OCI-M2 (cell line): ENCODE results near the gene ARID3A.

Experiments
- DNase-seq: peaks from one replicate; lab custom pipeline; 2025; ENCODE audit not compliant: unreplicated experiment; lab: John Stamatoyannopoulos, UW

Gene ARID3A

GRCh38 chr19:960601-960938 lies 34.7 kb downstream of the ARID3A start:
- DNase-seq, result no peak

GRCh38 chr19:961866-962620 lies 36.2 kb downstream of the ARID3A start:
- peak; percentile 35 for DNase-seq

DNA sequence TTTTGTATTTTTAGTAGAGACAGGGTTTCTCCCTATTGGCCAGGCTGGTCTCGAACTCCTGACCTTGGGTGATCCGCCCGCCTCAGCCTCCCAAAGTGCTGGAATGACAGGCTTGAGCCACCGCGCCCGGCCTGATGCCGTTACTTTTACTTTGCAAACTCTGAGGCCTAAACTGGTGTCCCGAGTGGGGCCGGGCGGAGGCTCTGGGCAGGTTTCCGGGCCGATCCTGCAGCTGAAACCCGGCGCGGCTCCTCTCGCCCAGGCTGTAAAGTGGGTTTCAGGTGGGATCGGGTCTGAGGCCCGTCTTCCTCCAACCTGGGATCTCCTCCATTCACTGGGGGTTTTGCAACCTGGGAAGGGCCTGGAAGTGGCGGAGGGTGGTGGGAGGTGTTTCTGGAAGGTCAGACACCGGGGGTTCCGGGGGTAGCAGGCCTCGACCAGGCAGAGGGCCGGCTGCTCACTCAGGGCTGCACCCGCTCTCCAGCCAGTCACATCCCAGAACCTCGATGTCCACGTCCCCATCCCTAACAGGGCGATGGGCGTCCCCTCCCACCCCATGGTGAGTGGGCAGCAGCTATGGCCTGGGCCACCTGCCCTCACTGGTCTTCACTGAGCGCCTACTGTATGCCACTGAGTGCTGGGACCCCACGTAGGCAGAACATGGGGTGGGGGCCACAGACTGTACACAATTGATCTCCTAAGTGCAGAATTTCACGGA lies 37.0 kb downstream of the ARID3A start:
- DNase-seq, result no peak

GRCh38 chr19:963486-963951 lies 37.7 kb downstream of the ARID3A start:
- DNase-seq, result no peak

GRCh38 chr19:964116-964520 lies 38.3 kb downstream of the ARID3A start:
- no peak for DNase-seq

DNA sequence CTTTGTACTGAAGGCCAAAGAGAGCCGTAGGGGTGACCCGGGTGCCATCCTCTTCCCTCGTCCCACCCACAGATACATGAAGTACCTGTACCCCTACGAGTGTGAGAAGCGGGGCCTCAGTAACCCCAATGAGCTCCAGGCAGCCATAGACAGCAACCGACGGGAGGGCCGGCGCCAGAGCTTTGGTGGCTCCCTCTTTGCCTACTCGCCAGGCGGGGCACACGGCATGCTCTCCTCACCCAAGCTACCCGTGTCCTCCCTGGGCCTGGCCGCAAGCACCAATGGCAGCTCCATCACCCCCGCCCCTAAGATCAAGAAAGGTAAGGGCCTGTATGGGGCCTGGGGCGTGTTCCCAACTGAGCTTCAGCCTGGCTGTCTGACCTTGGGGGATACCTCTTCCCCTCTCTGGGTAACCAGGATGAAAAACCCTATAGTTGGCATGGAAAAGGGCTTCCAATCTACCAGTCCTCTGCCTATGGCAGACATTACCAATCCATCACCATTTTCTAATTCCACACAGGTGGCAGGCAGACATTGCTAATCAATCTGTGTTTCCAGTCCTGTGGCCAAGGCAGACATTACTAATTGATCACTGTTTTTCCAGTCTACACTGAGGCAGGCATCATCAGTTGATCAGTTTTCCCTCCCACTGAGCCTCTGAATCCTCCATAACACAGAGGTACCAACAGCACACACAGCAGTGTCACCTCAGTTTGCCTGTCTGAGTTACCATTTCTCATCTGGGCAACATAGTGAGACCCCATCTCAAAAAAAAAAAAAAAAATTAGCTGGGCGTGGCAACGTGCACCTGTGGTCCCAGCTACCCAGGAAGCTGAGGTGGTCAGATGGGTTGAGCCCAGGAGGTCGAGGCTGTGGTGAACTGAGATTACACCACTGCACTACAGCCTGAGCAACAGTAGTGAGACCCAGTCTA lies 39.2 kb downstream of the ARID3A start:
- DNase-seq, result no peak

- no peak for DNase-seq
Observed at GRCh38 chr19:966485-967088, 40.8 kb downstream of the ARID3A start.

- DNase-seq, result no peak
Observed at GRCh38 chr19:970695-971094, 44.9 kb downstream of the ARID3A start.

GRCh38 chr19:971795-972194 lies 46.0 kb downstream of the ARID3A start:
- DNase-seq, result no peak

DNA sequence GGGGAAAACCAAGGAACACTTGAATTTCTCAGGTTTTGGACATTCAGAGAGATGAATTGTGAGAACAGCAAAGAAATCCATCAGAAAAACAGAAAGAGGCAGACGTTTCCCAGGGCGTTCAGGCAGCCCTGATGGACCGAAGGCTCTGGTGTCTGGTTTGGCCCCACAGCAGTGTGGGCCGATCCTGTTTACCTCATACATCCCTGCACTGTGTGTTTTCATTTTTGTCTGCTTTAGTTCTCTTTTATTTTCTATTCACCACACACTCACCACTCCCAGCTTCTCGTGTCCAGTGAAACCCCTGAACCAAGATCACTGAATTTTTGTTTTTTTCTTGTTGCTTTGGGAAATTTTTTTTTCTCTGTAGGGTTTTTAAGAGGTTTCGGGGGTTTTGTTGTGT lies 46.4 kb downstream of the ARID3A start:
- DNase-seq, result no peak

DNA sequence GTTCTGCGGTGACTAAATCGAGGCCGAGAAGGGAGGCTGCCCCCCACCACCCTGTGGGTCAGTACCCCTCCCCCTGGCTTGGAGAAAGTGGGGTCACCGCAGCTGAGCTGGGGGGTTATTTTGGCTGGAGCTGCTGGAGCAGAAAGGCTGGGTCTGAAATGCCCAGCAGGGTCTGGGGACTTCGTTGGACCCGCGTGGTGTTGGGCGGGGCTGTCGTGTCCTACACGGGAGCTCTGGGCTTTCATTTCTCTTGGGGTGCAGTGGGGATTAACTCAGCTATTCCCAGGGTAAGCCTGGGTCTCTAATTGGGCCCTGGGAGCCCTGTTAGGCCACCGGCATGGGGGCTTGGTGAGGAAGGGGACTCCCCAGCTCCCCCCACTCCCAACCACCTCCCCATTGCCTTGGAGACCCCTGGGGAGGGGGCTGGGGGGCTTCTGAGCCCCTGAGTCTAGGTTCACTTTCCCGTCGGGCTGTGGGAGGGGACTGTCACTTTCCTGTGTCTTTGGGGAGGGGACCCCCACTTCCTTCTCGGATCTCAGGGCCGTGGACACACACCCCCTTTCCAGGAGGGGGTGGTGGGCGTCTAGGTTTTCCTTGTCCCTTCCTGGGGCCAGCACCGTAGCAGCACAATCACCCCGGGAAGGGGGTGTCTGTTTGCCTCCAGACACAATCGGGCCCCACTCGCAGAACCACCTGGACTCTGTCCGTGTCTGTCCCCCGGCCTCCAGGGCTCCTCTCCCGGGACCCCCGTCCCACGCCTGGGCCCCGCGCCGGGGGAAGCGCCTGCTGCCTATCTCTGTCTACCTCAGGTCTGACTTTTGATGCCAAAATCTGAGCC lies 48.1 kb downstream of the ARID3A start:
- no peak for DNase-seq

DNA sequence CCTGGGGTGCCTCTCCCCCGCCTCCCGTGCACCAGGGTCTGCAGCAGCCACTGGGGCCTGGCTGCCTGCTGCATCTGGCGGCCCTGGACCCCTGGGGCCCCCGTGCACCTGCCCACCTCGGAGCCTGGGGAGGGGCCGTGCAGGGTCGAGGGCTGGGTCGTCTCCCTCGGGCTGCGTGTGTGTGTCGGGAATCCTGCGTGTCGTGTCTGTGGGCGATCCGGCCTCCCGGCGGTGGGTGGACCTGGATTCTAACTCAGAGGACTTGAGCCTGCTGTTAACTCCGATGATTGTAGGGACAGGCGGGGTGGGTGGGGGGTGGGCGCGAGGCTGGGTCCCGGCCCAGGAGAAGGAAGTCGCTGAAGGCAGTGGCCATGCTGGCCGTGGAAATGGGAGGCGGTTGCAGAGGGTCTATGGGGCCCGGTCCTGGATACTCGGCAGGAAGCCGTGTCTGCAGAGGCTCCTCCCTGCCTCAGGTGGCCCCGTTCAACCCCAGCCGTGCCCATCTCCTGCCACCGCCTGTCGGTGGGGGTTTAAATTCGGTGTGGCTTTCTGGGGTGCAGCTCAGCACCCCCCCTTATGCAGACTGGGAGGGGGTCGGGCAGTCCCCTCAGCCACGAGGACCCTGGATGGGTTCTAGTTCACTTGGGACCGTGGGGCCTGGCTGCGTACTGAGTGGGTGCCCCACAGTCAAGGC lies 48.9 kb downstream of the ARID3A start:
- DNase-seq, result no peak

GRCh38 chr19:976476-976875 lies 50.6 kb downstream of the ARID3A start:
- no peak for DNase-seq

DNA sequence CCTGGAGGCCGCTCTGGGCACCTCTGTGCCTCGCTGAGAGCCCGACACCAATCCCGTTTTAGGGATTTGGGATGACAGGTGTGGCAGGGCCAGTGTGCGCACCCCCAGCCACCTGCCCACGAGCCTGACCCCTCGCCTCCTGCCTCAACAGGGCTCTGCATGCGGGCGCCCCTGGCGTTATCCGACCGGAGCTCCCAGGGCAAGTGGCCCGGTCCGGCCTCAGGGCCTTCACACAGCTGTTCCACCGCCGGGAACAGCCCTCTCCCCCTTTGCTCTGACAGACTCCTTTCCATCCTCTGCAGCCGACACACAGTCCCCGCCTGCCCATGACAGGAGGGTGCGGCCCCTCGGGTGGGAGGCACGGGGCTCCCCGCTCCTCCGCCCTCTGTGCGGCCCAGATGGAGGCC lies 51.2 kb downstream of the ARID3A start:
- no peak for DNase-seq

- no peak for DNase-seq
Observed at GRCh38 chr19:979318-979741, 53.5 kb downstream of the ARID3A start.

DNA sequence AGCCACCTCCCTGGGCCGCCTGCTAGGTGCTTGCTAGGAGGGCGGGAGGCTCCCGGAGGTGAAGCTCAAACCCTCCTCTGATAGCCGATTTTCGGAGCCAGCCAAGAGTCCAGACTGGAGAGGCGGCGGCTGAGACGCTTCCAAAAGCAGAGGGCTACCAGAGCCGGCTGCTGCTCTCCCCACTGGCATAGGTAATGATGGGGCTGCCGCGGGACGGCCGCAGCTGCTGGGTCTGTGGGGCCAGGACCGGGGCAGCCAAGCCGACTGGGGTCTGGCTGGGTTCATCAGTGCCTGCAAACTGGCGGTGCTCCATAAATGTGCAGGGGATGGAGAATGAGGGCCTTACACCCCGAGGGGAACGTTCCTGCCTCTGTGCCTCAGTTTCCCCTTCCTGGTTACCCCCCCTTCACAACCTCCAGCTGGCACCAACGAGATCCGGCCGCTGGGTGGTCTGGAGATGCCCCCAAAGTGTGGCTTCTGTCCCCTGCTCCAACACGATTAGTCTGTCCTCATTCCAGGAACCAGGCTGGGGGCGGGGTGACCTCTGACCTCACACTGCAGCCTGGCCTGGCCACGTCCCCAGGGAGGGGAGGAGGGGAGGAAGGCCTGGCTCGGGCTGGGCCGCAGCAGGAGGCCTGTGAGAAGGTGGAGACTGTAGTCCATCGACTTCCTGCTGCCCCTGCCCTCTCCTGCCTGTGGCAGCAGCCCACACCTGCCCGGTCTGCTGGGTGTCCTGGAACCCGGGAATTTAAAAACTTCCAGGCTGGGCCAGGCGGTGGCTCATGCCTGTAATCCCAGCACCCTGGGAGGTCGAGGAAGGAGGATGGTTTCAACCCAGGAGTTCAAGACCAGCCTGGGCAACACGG lies 54.5 kb downstream of the ARID3A start:
- no peak for DNase-seq

- no peak for DNase-seq
Observed at GRCh38 chr19:982567-983170, 56.8 kb downstream of the ARID3A start.
